Measurements from ENCODE around the gene LPO.

Gene LPO

DNA sequence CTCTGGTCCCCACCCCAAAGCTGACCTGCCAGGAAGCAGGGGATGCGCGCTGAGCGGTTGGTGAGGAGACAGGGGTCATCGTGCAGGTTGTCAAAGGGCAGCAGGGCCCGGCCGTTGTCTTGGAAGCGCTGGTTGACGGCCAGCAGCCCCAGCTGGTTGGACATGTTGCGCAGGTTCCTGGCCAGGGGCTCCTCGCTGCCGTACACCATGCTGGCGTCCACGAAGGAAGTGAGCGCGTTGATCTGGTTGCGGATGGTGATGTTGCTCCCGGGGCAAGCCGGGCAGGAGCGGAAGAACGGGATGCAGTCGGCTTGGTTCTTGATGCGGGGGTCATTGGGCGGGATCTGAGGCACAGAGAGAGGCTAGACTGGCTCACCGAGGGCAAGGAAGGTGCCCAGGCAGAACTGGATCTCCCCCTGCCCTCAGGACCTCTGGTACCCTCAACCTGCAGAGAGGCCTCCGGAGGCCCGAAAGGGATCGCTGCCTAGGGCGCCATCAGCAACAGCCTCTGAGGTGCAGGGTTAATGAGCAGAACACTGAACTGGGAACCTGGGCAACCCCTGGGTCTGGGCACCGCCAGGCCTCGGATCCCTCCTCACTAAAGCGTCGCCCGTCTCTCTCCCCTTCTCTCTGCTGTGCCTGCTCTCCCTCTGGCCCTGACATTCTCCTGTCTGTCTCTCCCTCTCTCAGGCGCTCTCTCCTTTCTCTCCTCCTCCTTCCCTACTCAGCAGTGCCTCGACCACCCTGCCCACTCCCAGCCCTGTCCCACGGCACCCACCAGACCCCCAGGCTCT, 39.6 kb downstream of the LPO start:
- DNase-seq (ENCODE audit: low read depth in 3 of 3): no peak

DNA sequence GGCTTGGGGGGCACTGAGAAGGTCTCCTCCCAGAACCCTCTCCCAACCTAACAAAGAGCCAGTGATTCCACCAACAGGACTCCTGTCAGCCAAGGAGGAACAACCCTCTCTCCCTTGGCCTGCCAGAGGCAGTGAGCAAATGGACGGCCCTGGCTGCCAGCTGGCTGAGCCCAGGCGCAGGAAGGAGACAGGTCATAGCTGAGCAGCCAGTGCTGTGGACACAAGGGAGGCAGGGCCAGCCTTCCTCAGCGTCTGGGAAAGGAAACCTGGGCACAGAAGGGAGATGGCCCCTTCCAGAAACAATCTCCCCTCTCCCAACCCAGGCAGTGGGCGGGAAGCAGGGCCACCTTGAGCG, 40.3 kb downstream of the LPO start:
- DNase-seq (ENCODE audit: low read depth in 3 of 3): no peak

DNA sequence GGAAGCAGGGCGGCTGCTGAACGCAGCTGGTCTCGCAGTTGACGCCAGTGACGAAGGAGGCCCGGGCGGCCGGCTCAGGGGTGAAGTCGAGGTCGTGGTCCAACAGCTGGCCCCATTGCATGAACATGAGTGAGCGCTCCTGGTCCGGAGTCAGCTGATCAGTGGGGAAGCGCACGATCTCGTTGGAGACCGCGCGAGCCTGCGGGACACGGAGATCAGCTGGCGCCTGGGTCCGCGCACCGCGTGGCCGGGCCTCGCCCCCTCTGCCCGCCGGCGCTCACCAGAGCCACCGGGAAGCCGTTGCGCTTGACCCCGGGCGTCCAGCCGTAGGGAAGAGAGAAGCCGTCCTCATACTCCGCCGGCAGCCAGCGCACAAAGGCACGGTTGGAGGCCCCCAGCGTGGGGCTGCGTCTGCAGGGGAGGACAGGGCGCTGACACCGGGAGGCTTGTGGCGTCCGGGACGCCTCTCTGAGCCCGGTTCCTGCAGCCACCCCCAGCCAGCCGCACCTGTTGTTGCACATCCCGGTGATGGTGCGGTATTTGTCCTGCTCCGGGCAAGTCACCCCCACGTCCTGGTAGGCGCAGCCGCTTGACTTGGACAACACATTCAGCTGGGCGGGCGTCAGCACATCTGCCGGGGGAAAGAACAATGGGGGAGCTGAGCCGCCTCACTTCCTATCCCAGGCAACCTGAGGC, 40.8 kb downstream of the LPO start:
- no peak for DNase-seq (ENCODE audit: low read depth in 3 of 3)

DNA sequence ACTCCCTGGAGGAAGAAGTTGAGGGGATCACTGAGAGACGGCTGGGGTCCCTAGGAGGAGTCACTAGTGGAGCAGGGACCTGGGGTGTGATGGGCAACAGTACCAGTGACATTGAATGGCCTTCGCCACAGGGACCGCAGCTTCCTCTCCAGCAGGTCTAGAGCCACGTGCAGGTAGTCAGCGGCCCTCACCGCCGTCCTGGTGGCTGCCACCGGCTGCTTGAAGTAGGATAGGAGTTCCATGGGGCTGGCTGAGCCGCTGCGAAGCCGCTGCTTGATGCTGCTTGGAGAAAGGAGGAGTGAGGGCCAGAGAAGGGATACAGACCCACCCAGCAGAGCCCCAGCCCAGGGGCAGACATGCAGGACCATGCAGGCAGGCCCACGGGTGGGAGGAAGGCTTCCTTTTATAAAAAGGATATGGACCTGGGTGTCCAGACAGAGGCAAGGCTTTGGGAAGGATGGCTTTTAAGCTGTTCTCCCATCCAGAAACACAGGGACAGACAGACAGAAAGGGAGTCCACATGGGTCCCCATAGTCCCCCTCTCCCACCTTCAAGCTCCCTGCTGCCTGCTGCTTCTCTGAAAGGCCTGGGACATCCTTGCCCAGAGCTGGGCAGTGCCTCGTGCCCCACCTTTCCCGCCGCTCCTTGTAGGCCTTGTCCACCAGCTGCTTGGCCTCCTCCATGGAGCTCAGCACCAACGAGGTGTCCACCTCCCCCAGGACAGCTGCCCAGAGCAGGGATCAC, 41.5 kb downstream of the LPO start:
- no peak for DNase-seq (ENCODE audit: low read depth in 3 of 3)

DNA sequence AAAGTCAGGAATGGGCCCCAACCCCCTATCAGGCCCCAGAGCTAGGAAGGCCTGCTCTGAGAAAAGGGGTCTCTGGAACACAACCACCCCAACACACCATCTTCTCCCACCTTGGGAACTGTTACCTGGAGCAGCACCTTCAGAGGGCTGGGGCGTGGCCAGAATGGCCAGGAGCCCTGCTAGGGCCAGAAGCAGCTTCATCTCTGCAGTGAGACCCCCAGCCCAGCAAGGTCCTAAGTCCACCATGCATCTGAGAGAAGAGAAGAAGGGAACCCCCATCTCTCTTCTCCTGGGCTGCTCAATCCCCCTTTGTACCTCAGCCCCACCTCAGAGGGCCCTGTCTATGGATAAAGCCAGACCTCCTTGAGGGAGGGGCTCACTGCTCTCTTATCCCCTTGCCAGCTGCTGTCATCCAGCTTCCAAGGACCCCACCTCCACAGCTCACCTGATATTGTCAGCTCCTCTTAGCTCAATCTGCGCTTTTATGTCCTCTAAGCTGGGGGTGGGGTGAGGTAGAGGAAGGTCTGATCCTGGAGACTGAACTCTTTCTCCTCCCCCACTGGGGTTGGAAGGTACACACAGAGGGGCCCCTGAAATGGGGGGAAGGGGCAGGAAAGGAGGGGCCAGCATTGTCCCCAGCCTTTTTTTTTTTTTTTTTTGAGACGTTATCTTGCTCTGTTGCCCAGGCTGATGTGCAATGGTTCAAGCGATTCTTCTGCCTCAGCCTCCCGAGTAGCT, 42.3 kb downstream of the LPO start, which contains the start of gene MPO:
Gene MPO (minus strand): TSS at position 456 of the 738 bp plus-strand sequence. CDS start 177 bp downstream, at position 279.
- DNase-seq (ENCODE audit: low read depth in 3 of 3): no peak

DNA sequence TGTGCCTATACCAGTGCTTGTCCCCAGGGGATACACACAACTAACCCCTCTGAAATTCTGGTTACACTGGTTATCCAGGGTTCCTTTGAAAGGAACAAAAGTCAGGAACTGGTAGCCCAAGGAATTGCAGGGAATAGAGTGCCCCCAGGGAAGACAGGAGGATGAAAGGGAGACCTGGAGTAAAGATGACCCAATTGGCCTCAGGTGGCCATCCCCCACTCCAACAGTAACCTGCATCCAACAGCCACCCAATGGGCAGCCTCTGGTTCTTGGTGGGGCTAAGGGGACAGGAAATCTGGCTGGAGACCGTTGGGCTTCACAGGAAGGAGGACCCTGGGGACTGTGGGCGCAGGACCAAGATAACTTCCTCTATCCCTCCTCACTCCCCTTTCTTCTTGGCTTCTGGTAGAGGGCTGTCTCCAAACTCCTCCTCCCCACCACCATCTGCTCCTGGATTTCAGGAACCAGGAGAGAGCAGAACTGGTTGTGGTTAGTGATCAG, 43.2 kb downstream of the LPO start:
- DNase-seq (ENCODE audit: low read depth in 3 of 3): no peak

DNA sequence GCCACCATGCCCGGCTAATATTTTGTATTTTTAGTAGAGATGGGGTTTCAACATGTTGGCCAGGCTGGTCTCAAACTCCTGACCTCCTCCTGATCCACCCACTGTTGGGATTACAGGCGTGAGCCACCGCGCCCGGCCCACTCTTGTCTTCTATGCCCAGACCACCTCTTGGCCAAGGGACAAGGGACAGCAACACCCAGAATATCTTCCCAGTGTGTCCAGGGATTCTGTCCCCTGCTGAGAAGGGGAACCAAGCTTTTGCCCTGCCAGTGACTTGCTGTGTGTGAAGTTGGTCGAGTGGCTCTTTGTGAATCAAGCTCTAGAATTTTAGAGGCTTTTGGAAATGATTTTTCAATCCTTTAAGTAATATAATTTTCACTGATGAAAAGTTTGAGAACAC, 44.1 kb downstream of the LPO start:
- DNase-seq (ENCODE audit: low read depth in 3 of 3): no peak

DNA sequence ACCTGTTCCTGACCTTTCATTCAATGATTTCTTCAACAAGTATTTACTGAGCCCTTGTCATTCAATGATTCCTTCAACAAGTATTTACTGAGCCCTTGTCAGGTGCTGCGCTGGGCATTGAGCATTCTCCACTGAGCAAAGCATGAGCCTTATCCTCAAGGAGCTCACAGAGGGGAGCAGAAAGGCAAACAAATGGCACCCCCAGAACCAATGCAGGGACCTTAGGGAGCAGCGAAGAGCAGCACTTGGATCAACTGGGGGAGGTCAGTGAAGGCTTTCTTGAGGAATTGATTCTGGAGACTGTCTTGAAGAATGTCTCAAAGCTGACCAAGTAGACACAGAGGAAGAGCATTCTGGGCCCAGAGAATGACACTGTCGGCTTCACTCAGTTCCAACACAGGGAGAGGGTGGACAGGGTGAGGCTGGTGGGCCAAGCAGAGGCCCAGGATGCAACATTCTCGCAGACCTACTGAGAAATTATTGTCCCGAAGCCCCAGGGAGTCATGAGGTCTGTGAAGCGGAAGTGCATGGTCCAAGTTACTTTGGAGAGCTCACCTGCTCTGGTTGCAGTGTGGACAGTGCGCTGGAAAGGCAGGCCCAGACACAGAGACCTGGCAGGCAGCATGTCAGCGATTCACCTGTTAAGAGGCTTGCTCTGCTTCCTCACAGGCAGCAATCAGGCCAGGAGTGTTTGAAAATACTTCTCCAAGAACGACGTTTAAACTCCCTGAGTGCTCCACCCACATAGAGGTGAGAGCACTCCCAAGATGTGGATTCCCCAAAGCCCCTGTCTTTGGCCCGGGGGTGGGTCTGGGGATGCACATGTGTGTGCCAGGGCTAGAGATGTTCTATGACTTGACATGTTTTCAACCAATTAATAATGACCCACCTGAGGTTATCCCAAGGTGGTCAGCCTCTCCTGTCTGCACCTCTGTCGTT, 45.6 kb downstream of the LPO start:
- DNase-seq (ENCODE audit: low read depth in 3 of 3): no peak

DNA sequence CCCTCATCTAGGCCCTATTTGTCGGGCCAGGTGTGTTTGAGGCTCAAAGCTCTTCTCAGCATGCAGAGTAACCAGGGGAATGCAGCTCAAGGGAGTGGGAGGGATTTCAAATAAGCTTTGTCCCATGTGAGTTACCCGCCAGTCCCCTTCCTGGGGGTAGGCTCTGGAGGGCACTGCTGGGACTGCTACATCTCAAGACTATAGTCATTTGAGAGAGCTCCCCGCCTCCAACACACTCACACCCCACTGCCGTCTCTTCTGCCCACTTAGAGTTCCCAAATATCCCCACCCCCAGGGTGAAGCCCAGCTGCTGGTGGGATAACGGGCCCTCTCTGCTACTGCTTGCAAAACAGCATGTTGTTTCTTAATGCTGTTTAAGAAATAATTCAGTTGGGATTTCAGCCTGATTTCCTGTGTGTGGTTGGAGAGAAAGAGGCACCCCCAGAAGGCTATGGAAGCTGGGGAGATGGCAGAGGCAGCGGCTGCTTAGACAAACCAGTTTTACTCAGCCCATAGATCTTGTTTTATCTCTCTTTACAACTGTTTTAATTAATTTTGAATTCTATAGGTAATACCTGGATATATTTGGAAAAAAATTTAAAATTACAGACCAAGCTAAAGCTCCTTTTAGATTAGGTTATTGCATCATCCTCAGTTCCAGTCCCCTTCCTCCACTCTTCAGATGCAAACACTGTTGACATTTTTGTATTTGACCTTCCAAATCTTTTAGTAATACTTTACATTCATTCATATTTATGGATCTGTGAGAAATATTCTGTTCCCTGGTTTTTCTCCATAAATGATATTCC, 46.4 kb downstream of the LPO start:
- no peak for DNase-seq (ENCODE audit: low read depth in 3 of 3)

DNA sequence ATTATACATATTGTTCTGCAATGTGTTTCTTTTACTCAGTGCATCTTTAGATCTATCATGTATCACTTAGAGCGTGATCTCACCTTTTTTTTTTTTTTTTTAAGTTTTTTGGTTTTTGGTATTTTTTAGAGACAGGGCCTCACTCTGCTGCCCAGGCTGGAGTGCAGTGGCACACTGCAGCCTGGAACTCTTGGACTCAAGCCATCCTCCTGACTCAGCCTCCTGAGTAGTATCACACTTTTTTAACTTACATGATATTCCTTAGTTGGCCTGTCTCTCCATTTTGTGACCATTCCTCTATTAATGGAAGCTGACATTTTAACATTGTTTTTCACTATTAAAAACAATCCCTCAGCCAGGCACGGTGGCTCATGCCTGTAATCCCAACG, 47.0 kb downstream of the LPO start:
- no peak for DNase-seq (ENCODE audit: low read depth in 3 of 3)

DNA sequence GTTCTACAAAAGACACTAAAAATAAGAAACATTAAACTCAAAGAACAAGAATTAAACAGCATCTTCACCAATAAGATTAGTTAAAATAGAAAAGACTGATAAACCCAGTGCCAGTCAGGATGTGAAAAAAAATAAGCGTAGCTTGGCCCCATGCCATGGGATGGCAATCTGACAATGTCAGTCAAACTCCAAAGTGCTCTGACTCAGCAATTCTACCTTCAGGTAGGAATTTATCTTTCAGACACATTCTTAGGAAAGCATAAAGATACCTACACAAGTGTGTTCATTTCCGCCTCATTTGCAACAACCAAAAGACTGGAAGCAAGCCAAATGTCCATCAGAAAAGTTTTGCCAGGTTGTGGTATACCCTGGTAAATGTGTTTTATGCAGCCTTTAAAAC, 51.5 kb downstream of the LPO start:
- DNase-seq (ENCODE audit: low read depth in 3 of 3): no peak

DNA sequence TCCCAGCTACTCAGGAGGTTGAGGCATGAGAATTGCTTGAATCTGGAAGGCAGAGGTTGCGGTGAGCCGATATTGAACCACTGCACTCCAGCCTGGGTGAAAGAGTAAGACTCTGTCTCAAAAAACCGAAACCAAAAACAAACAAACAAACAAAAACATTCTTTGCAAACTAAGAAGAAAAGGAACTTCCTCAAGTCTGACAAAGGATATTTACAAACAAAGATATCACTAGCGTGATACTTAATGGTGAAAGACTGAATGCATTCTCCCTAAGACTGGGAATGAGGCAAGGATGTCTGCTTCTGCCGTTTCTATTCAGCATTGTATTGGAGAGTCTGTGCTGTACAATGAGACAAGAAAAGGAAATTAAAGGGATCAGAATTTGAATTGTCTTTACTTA, 52.9 kb downstream of the LPO start:
- no peak for DNase-seq (ENCODE audit: low read depth in 3 of 3)

DNA sequence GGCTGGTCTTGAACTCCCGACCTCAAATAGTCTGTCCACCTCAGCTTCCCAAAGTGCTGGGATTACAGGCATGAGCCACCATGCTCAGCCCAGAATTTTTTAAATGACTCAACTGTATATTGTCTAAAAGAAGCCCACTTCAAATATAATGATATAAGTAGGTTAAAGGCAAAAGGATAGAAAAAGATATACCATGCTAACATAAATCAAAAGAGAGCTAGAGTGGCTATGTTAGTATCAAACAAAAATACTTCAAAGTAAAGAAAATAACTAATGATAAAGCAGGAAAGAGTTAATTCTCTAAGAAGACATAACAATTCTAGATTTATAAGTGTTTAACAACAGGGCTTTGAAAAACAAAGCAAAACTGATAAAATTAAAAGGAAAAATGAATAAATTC, 55.6 kb downstream of the LPO start:
- DNase-seq (ENCODE audit: low read depth in 3 of 3): no peak

DNA sequence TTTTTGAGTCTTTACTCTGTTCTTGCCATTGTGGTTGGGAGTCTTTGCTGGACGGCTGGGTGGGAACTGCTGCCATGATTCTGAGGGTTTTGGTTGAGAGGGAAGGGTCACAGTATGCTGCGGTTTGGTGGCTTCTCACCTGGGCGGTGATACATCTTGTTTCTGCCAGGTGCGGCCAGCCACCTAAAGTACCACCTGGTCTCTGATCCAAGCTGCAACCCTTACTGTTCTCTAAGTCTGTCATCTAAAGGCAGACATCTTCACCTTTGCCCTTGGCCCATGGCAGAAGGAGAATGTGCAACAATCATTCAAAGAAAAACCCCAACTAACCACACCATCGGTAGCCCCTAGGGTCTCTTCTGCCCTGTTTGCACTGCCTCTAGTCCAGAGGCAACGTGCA, 62.0 kb downstream of the LPO start:
- DNase-seq (ENCODE audit: low read depth in 3 of 3): no peak

DNA sequence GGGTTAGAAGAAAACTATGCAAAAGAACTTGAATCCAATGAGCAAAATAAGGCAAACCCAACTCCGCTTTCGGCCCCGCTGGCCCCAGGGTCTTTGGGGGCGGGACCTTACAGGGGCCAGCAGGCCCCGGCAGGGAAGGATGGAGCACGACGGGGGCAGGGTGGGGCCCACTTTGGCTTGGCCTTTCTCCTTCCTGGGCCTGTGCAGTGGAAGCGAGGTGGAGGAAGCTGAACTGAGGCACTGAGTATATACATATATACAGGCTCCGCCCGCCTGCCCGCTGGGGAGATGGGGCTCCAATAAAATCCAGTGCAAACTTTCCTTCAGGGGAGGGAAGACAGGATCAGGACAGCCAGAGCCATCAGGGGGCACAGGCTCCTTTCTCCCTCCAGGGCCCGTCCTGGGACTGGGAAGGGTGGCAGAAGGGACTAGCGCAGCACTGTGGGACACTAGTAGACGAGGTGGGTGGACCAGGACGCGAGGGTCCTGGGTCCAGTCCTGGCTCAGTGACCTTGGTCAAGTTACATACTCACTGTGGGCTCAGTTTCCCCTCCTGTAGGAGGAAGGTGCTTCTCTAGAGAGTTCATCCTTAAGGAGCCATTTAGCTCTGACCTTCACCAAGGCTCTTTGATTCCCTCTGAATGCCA, 63.2 kb downstream of the LPO start:
- no peak for DNase-seq (ENCODE audit: low read depth in 3 of 3)

DNA sequence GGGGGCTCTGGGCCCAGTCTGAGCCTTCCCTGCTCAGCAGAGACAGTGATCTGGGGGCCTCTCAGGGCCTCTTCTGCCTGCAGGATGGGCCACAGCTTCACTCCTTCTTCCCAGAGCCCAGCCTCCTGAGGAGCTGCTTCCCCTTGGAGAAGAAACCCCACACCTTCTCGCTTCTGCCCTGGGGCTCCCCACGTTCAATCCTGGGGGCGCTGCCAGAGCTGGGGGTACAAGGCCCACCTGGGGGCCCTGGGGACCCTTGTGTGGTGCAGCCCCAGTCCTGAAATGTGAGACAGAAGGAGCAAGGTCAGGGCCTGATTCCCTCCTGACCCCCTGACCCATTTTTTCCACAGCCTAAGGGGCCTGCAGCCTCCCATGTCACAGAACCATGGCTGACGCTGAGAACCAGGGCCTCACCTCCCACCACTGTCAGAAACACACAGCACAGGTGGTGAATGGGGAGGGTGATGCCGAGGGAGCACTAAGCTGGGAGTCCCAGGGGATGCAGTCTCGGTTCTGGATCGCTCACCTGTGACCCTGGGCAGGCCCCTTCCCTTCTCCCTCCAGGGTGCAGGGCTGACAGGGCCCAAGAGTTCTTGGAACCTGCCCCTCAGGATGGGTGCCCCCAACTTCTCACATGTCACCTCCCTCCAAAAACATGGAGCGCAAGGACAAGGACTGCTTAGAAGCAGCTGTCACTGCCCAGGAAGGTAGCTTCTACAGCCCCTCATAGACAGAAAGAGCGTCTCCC, 64.0 kb downstream of the LPO start:
- no peak for DNase-seq (ENCODE audit: low read depth in 3 of 3)

DNA sequence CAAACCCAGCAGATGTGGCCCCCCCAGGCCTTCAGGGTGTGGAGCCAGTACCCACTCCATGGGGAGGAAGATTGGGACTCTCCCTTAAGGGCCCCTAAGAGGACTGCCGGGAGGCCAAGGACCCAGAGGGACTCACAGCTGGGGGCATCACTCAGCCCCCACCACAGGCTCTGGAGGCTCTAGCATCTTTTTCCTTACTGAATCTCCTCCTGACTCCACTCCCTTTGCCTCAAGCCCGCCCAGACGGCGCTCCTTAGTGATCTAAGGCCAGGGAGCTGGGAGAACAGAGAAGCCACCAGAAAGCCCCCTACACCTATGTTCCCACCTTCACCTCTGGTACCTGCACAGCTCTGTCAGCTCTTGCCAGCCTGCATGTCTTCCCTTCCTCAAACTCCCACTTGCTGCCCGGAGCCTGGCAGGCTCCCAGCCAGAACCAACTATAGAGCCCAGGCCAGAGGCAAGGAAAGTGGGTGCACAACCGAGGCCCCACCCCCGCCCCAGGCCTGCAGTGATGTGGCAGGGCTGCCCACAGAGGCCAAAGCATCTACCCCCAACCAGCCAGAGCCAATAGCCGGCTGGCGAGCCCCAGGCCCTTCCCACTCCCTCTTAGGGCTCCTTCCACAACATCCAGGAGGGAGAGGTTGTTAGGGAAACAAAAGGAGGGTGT, 64.7 kb downstream of the LPO start:
- no peak for DNase-seq (ENCODE audit: low read depth in 3 of 3)

Data from stimulated activated CD4-positive, alpha-beta T cell treated with anti-CD3 and anti-CD28 coated beads, TNF-alpha, amount 100 ng/mL, for 4 hours (primary cell).